WI38 (cell line): ENCODE measurements around the gene ETS1.

ENCODE experiments used
- H3K4me3 ChIP-seq: 2 replicates; pipeline ENCODE4 v1.5.1; 2011; ENCODE audit warnings: low read depth, mild to moderate bottlenecking, control low read depth, low read length
- TF ChIP-seq, protein P1 (sequence below): IDR thresholded peaks from 2 replicates; pipeline ENCODE4 v1.5.1; 2012; ENCODE audit warnings: low read depth, mild to moderate bottlenecking, control low read depth, low read length

The ETS1 gene

GRCh38 chr11:128584253-128584652 is 3.1 kb downstream of the ETS1 start:
- H3K4me3 ChIP-seq = no peak overlapping the region
- TF ChIP-seq, protein P1, sequence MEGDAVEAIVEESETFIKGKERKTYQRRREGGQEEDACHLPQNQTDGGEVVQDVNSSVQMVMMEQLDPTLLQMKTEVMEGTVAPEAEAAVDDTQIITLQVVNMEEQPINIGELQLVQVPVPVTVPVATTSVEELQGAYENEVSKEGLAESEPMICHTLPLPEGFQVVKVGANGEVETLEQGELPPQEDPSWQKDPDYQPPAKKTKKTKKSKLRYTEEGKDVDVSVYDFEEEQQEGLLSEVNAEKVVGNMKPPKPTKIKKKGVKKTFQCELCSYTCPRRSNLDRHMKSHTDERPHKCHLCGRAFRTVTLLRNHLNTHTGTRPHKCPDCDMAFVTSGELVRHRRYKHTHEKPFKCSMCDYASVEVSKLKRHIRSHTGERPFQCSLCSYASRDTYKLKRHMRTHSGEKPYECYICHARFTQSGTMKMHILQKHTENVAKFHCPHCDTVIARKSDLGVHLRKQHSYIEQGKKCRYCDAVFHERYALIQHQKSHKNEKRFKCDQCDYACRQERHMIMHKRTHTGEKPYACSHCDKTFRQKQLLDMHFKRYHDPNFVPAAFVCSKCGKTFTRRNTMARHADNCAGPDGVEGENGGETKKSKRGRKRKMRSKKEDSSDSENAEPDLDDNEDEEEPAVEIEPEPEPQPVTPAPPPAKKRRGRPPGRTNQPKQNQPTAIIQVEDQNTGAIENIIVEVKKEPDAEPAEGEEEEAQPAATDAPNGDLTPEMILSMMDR = no peak

DNA sequence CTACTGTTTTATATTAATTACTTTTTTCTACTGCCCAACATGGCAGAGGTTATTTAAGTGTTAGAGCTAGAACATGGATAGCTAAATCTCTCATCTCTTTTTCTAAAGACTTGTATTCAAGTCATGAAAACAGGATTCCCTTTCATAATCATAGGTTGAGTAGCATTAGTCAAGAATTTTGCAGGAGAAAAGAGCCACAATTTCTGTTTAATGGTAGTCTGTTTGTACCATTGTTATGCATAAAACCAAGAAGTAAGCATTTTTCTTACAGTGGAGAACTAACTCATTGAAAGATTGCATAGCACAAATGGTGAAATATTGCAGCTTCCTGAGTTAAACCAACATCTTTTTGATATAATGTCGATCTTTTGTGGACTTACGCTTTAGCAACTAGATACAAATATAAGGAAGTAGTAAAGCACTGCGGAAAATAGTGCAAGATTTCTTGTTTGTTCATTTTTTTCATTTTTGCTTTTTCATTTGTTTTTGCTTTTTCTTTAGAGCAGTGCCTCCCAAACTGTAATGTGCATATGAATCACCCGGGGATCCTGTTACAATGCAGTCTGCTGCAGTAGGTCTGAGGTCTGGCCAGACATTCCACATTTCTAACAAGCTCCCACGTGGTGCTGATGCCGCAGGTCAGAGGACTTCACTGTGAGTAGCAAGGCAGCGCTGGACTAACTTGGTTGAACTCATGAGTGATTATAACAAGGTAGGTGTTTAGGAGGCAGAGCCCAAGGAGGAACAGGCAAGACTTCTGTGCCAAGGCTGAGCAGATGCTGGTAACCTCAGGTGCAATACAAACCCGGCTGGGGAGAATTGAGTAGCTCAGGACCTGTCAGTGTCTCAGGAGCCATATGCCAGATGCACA is 4.6 kb downstream of the ETS1 start:
- no peak overlapping the region for H3K4me3 ChIP-seq
- TF ChIP-seq, protein P1 = no peak

- no peak overlapping the region for H3K4me3 ChIP-seq
- TF ChIP-seq, protein P1 = no peak
These were observed 5.6 kb downstream of the ETS1 start for GRCh38 chr11:128581561-128582272.

GRCh38 chr11:128580612-128581011 is 6.7 kb downstream of the ETS1 start:
- TF ChIP-seq, protein P1 = no peak
- no peak overlapping the region for H3K4me3 ChIP-seq

DNA sequence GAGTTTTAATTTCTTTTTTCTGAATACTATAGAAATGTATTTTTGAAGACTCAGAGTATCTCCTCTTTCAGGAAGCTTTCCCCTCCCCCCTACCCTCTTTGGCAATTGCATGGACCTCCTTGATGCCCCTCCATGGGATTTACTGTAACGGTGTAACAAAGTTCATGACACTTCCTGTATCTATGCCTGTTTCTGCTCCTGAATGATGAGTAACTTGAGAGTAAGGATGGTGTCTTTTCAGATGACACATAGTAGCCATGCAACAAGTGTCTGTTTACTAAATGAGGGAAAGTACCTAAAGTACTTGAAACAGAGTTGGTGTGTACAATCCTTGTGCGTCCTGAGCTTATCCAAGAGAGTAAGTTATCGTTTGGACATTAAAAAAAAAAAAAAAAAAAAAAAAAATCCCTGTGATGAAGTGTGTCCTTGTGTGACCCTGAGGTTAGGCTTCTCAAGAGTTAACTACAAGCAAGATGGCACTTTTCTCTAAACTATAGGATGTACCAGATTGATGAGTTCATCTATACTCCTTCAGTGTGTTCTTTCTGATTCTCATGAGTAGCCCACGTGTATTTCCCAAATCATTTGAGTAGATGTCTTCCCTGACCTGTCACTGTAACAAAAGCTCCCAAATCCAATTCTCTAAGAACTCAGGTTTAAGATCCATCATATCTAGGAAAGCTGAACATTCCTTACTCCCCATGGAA is 7.4 kb downstream of the ETS1 start:
- no peak overlapping the region for H3K4me3 ChIP-seq
- TF ChIP-seq, protein P1 = no peak

DNA sequence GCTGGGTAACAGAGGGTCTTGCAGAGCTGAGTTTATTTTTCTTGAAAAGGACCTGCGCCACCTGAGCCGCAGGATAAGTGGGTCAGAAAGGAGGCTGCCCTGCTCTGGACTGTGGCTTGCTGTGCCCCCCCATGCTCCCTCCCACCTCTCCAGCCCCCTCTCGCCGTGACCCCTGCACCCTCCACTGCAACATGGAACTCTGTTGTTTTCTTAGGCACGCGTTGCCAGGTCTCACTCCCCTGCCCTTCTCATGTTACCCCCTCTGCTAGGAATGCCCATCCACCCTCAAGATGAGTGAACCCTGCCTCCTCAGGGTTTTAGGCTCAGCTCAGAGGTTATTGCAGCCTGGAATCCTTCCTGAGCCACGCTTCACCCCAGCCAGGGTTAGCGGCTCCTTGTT is 10.8 kb downstream of the ETS1 start:
- no peak overlapping the region for H3K4me3 ChIP-seq
- TF ChIP-seq, protein P1 = no peak

DNA sequence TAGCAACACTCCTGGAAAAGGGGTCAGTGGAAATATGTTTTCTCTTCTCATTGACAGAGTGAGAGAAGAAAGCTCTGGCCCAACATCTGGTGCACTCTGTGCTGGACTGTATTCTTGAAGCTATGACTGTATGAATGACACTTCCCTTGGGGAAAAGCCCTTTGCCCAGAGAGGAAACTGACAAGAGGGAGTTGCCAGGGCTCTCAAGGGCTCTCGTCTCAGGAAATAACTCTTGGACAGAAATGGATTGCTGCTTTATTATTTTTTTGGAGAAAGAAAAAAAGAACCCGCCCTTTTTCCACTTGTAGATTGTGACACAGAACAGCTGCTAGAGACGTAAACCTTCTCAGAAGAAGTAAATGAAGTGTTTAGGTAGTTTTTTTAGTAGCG is 11.4 kb downstream of the ETS1 start:
- no peak overlapping the region for H3K4me3 ChIP-seq
- TF ChIP-seq, protein P1 = no peak
